Astrocyte (in vitro differentiated cells and primary cell): ENCODE measurements around the gene ZNF513. TPM values are rescaled to one million over a fixed set of nuclear protein-coding genes. Genes with fewer than 3 reads are reported as not detected.

ENCODE experiments used
- DNase-seq: peaks from one replicate; pipeline ENCODE4 v3.0.0-alpha.2; 2010; ENCODE audit warnings: low read depth
- FAIRE-seq: peaks from 2 replicates; lab custom pipeline; 2011; peaks lifted over from hg19 to GRCh38; lab: Jason Lieb, UNC
- H2AFZ ChIP-seq: 2 replicates; pipeline ENCODE4 v1.6.0; 2012; ENCODE audit warnings: low read depth, low read length, inconsistent platforms
- H3K27ac ChIP-seq: 2 replicates; pipeline ENCODE4 v1.5.1; 2011; ENCODE audit warnings: low read depth, low read length, inconsistent platforms
- H3K27me3 ChIP-seq: 2 replicates; pipeline ENCODE4 v1.6.0; 2011; ENCODE audit warnings: low read length, inconsistent platforms; ENCODE audit not compliant: insufficient read depth
- H3K36me3 ChIP-seq: 2 replicates; pipeline ENCODE4 v1.5.1; 2011; ENCODE audit warnings: low read length, inconsistent platforms; ENCODE audit not compliant: insufficient read depth
- H3K4me1 ChIP-seq: 2 replicates; pipeline ENCODE4 v1.5.1; 2011; ENCODE audit warnings: low read length, inconsistent platforms; ENCODE audit not compliant: insufficient read depth
- H3K4me2 ChIP-seq: 2 replicates; pipeline ENCODE4 v1.6.0; 2012; ENCODE audit warnings: low read length, inconsistent platforms
- H3K4me3 ChIP-seq: 2 replicates; pipeline ENCODE4 v1.5.1; 2011; ENCODE audit warnings: low read depth, mild to moderate bottlenecking, low read length, inconsistent platforms; ENCODE audit not compliant: insufficient read depth
- H3K79me2 ChIP-seq: 2 replicates; pipeline ENCODE4 v1.6.0; 2012; ENCODE audit warnings: mild to moderate bottlenecking, low read length, inconsistent platforms; ENCODE audit not compliant: insufficient read depth
- H3K9ac ChIP-seq: 2 replicates; pipeline ENCODE4 v1.6.0; 2012; ENCODE audit warnings: mild to moderate bottlenecking, low read length, inconsistent platforms
- H3K9me3 ChIP-seq: 2 replicates; pipeline ENCODE4 v1.5.1; 2012; ENCODE audit warnings: low read depth, mild to moderate bottlenecking, low read length, inconsistent platforms; ENCODE audit not compliant: insufficient read depth
- H4K20me1 ChIP-seq: 2 replicates; pipeline ENCODE4 v1.6.0; 2012; ENCODE audit warnings: low read length, inconsistent platforms; ENCODE audit not compliant: insufficient read depth
- H3K27ac Mint-ChIP-seq: one replicate; pipeline ENCODE4 v1.8.0; 2021; ENCODE audit warnings: mild to moderate bottlenecking, mixed read lengths; ENCODE audit not compliant: unreplicated experiment
- H3K27me3 Mint-ChIP-seq: one replicate; pipeline ENCODE4 v1.8.0; 2021; ENCODE audit warnings: low read depth, mixed read lengths; ENCODE audit not compliant: unreplicated experiment
- H3K36me3 Mint-ChIP-seq: one replicate; pipeline ENCODE4 v1.8.0; 2021; ENCODE audit warnings: low read depth, mixed read lengths; ENCODE audit not compliant: unreplicated experiment
- H3K4me1 Mint-ChIP-seq: one replicate; pipeline ENCODE4 v1.8.0; 2021; ENCODE audit warnings: low read depth, mixed read lengths; ENCODE audit not compliant: unreplicated experiment
- H3K4me3 Mint-ChIP-seq: one replicate; pipeline ENCODE4 v1.8.0; 2021; ENCODE audit warnings: mild to moderate bottlenecking, moderate library complexity, mixed read lengths; ENCODE audit not compliant: unreplicated experiment
- H3K9me3 Mint-ChIP-seq: one replicate; pipeline ENCODE4 v1.8.0; 2021; ENCODE audit warnings: mild to moderate bottlenecking, mixed read lengths; ENCODE audit not compliant: unreplicated experiment
- CTCF ChIP-seq: IDR thresholded peaks from 2 replicates; pipeline ENCODE4 v1.5.1; 2011; ENCODE audit warnings: low read depth, mild to moderate bottlenecking, inconsistent platforms, low read length, moderate library complexity; ENCODE audit not compliant: insufficient read depth
- EZH2 ChIP-seq: IDR thresholded peaks from 2 replicates; pipeline ENCODE4 v1.6.1; 2012; ENCODE audit warnings: mild to moderate bottlenecking, low read length, inconsistent platforms; ENCODE audit not compliant: insufficient read depth
- total RNA-seq: library from RNA; stranded (reverse); gene quantifications from 2 replicates; pipeline ENCODE4 v1.2.1, GENCODE V29; 2021

Gene ZNF513
- total RNA-seq, 1 donor from 2014 or later: 13.5 TPM

- Histone ChIP-seq H3K27me3 (no peaks in the 10 kb centered on the region), H2AFZ (peak within 1 kb of the TSS; percentile 86), H3K9me3 (no peaks in the 10 kb centered on the region), H4K20me1 (peaks cover 9% of the 10 kb centered on the region), H3K9ac (peak within 1 kb of the TSS; percentile 88), H3K4me2 (peak within 1 kb of the TSS; percentile 93), H3K79me2 (peaks cover 70% of the 10 kb centered on the region), H3K36me3 (no peaks in the 10 kb centered on the region), H3K27ac (peak within 1 kb of the TSS; percentile 85), H3K4me3 (peak within 1 kb of the TSS; percentile 98), H3K4me1 (peaks cover 5% of the 10 kb centered on the region)
- Mint-ChIP-seq H3K4me3 (peak within 1 kb of the TSS; percentile 98), H3K36me3 (peaks cover 1% of the 10 kb centered on the region), H3K27ac (peak within 1 kb of the TSS; percentile 97), H3K4me1 (peaks cover 26% of the 10 kb centered on the region), H3K9me3 (peaks cover 3% of the 10 kb centered on the region), H3K27me3 (no peaks in the 10 kb centered on the region)
- no peak for FAIRE-seq
- DNase-seq: peak; percentile 96
- TF ChIP-seq CTCF (no peak), EZH2 (no peak)
Measured at GRCh38 chr2:27356382-27357181, 24.0 kb downstream of the ZNF513 start, which contains the start of gene GTF3C2. Gene GTF3C2 (minus strand): TSS chr2:27356764. CDS start chr2:27343554, 13,210 bp downstream.

- Histone ChIP-seq H4K20me1 (peaks cover 12% of the 10 kb centered on the region), H3K79me2 (peaks cover 75% of the 10 kb centered on the region), H3K4me2 (peak overlapping the region; percentile 93), H3K4me1 (peaks cover 5% of the 10 kb centered on the region), H2AFZ (peak overlapping the region; percentile 86), H3K9me3 (no peaks in the 10 kb centered on the region), H3K27ac (peak overlapping the region; percentile 85), H3K27me3 (no peaks in the 10 kb centered on the region), H3K36me3 (no peaks in the 10 kb centered on the region), H3K4me3 (peak overlapping the region; percentile 98), H3K9ac (peak overlapping the region; percentile 88)
- peak; percentile 47 for DNase-seq
- Mint-ChIP-seq H3K4me3 (peak overlapping the region; percentile 98), H3K27me3 (no peaks in the 10 kb centered on the region), H3K4me1 (peaks cover 26% of the 10 kb centered on the region), H3K27ac (peak overlapping the region; percentile 97), H3K9me3 (peaks cover 3% of the 10 kb centered on the region), H3K36me3 (peaks cover 1% of the 10 kb centered on the region)
- TF ChIP-seq CTCF: no peak
- no peak for TF ChIP-seq EZH2
- no peak for FAIRE-seq
Measured at GRCh38 chr2:27356056-27356381, 24.5 kb downstream of the ZNF513 start.

GRCh38 chr2:27354597-27354927, 26.0 kb downstream of the ZNF513 start:
- Histone ChIP-seq H3K36me3 (no peaks in the 10 kb centered on the region), H3K27me3 (no peaks in the 10 kb centered on the region), H3K9me3 (no peaks in the 10 kb centered on the region), H3K4me3 (no peak overlapping the region), H3K4me2 (peak overlapping the region; percentile 19), H3K27ac (no peak overlapping the region), H3K9ac (no peak overlapping the region), H3K79me2 (peaks cover 86% of the 10 kb centered on the region), H2AFZ (no peak overlapping the region), H4K20me1 (peaks cover 16% of the 10 kb centered on the region), H3K4me1 (peaks cover 5% of the 10 kb centered on the region)
- Mint-ChIP-seq H3K36me3 (peaks cover 1% of the 10 kb centered on the region), H3K4me3 (peak overlapping the region; percentile 98), H3K4me1 (peaks cover 26% of the 10 kb centered on the region), H3K27ac (peak overlapping the region; percentile 94), H3K27me3 (no peaks in the 10 kb centered on the region), H3K9me3 (peaks cover 3% of the 10 kb centered on the region)
- DNase-seq: no peak
- FAIRE-seq: no peak
- TF ChIP-seq EZH2: no peak
- TF ChIP-seq CTCF: no peak
